ENCODE measurements around the gene MGMT.

The MGMT gene

DNA sequence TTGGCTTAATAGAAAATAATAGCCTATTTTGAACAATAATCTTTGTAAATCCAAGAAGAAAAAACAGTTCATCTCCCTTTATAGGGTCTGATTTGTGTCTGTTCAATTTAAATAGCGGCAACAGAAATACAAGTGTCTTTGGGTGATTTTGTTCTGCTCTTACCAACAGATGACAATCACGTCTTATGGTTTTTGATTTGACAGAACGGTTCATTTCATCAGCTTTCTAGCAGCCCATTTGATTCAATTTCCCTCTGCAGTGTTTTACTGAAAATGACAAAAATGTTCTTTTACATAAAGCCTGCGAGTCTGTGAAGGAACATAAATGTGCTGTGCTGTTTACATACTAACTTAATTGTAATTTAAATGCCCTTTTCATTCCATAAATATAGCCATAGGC lies 180.5 kb downstream of the MGMT start:
- no peak for DNase-seq (ENCODE audit: low read depth, low spot score)
- TF ChIP-seq, protein P1, sequence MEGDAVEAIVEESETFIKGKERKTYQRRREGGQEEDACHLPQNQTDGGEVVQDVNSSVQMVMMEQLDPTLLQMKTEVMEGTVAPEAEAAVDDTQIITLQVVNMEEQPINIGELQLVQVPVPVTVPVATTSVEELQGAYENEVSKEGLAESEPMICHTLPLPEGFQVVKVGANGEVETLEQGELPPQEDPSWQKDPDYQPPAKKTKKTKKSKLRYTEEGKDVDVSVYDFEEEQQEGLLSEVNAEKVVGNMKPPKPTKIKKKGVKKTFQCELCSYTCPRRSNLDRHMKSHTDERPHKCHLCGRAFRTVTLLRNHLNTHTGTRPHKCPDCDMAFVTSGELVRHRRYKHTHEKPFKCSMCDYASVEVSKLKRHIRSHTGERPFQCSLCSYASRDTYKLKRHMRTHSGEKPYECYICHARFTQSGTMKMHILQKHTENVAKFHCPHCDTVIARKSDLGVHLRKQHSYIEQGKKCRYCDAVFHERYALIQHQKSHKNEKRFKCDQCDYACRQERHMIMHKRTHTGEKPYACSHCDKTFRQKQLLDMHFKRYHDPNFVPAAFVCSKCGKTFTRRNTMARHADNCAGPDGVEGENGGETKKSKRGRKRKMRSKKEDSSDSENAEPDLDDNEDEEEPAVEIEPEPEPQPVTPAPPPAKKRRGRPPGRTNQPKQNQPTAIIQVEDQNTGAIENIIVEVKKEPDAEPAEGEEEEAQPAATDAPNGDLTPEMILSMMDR (IDR thresholded peaks at IDR 0.05; ENCODE audit: low read depth, low read length) = no peak
- H3K4me3 ChIP-seq (ENCODE audit: low read depth, low read length) = no peak overlapping the region
- in situ Hi-C loops (cut with HindIII; ENCODE audit: low sequenced_read_pairs) = no loop called here

DNA sequence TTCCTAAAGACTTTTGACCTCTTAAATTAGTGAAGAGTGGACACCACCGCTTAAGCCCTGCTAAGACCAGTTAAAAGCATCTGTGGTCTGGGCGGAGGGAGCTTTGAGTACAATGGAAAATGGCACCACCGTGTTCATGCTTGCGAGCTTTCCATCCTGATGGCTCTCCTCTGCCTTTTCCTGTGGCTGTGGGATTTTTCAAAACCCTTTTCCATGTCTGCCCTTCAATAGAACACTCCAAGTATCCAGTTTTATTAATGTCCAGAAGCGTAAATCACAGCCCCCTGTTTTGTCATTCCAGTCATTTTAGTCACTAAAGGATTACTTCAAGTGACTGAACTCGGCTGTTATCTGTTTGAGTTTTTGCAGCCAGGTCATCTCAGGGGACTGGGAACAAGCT lies 181.8 kb downstream of the MGMT start:
- in situ Hi-C loops (cut with HindIII; ENCODE audit: low sequenced_read_pairs) = no loop called here

DNA sequence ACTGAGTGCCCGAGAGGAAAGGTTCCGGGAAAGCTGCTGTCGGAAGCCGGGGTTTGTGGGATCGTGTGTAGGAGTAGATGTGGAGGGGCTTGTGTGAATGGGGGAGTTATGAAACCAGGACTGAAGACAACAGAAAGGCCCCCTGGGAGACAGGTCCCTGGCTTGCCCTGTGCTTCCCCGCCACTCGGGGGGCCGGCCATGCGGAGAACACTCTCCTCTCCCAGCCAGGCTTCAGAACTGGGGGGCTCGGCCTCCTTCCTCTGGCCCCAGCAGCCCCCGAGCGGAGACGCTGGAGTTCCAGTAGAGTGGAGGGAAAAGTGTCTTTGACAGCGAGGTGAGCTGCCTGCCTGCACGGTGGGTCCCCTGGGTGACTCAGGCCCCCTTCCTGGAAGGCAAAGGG lies 185.0 kb downstream of the MGMT start:
- no peak overlapping the region for H3K4me3 ChIP-seq (ENCODE audit: low read depth, low read length)
- in situ Hi-C loops (cut with HindIII; ENCODE audit: low sequenced_read_pairs) = no loop called here
- TF ChIP-seq, protein P1 (IDR thresholded peaks at IDR 0.05; ENCODE audit: low read depth, low read length) = no peak
- no peak for DNase-seq (ENCODE audit: low read depth, low spot score)

More for the DNA sequence above, 181.8 kb downstream of the MGMT start:
- no peak for DNase-seq (ENCODE audit: low read depth, low spot score)
- TF ChIP-seq, protein P1 (IDR thresholded peaks at IDR 0.05; ENCODE audit: low read depth, low read length) = no peak
- H3K4me3 ChIP-seq (ENCODE audit: low read depth, low read length) = no peak overlapping the region

DNA sequence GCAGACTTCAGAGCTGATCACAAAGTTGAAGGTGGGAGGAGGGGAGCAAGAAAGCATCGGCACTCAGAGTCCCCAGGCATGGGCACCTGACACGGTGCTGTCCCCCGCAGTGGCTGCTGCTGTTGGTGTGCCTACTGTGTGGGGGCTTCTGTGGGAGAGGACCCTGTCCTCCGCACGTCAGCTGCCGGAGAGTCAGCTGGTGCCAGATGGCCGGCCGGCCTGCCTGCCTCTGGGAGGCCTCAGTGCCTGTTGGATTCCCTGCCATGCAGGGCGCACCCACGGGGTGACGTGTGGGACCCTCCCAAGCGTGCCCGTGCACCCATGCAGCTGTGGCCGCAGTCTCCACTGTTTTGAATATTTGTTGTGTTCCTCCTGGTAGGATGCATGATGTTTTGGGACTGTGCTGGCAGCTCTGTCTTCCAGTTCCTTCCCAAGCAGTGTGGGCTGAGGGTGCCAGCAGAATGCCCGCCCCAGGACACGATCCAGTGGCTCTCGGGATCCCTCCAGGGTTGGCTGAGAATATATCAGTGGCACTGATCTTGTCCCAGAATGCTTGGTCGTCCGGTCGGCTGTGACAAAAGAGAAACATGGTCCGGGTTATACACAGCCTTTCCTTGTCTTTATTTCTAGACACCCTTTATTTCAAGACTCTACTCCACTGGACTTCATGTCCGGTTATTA lies 185.6 kb downstream of the MGMT start:
- H3K4me3 ChIP-seq (ENCODE audit: low read depth, low read length) = no peak overlapping the region
- DNase-seq (ENCODE audit: low read depth, low spot score) = no peak
- in situ Hi-C loops (cut with HindIII; ENCODE audit: low sequenced_read_pairs) = no loop called here
- TF ChIP-seq, protein P1 (IDR thresholded peaks at IDR 0.05; ENCODE audit: low read depth, low read length) = no peak

DNA sequence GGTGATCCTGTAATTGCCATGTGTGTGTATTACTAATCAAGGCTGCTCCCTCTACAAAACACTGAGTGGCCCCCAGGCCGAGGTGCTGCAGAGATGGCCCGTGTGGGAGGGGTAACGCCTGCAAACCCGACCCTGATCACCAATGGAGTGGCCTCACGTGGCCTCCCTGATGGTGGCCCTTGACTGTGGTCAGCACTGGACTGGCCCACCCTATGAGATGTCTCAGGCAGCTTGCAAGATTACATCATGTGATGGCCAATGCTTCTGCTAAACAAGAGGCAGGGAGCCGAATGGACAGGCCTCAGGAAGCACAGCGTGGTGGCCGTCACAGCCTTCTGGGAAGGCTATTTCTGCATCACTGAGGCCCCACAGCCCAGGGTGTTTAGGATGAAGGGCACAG lies 186.4 kb downstream of the MGMT start:
- TF ChIP-seq, protein P1 (IDR thresholded peaks at IDR 0.05; ENCODE audit: low read depth, low read length) = no peak
- no peak for DNase-seq (ENCODE audit: low read depth, low spot score)
- in situ Hi-C loops (cut with HindIII; ENCODE audit: low sequenced_read_pairs) = no loop called here
- no peak overlapping the region for H3K4me3 ChIP-seq (ENCODE audit: low read depth, low read length)

DNA sequence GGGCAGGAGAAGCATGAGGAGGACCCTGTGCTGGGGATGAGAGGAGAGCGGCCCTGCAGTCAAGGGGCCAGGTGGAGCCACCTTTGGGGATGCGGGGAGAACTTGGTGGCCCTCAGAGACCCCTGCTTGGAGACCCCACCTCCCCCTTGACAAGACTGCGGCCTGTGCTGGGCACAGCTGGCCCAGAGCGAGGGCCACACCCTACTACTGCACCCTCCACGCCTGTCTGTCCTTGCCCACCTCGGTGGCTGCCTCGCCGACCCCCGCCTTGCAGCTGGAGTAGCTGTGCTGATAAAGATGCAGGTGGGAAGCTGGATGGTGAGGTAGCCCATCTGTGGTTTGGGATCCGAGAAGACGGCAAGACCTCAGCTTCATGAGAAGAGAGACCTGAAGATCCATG lies 186.8 kb downstream of the MGMT start:
- H3K4me3 ChIP-seq (ENCODE audit: low read depth, low read length) = no peak overlapping the region
- TF ChIP-seq, protein P1 (IDR thresholded peaks at IDR 0.05; ENCODE audit: low read depth, low read length) = no peak
- DNase-seq (ENCODE audit: low read depth, low spot score) = no peak
- in situ Hi-C loops (cut with HindIII; ENCODE audit: low sequenced_read_pairs) = no loop called here

Data from astrocyte of the spinal cord (primary cell).